Fibroblast of lung (primary cell): ENCODE results near the gene ZDHHC14. TPM values are rescaled to one million over a fixed set of nuclear protein-coding genes. Genes with fewer than 3 reads are reported as not detected.

Experiments used
- DNase-seq, 2 donors: peaks; one replicate each; pipeline versions ENCODE4 v3.0.0 to v3.0.0-alpha.2; 2010; ENCODE audit warnings: low read depth in 2 of 2
- H2AFZ ChIP-seq: 2 replicates; pipeline ENCODE4 v1.5.1; 2012; ENCODE audit warnings: low read length, control low read depth, inconsistent platforms
- H3K27ac ChIP-seq: 2 replicates; pipeline ENCODE4 v1.5.1; 2011; ENCODE audit warnings: low read length, control low read depth; ENCODE audit not compliant: insufficient read depth
- H3K27me3 ChIP-seq: 2 replicates; pipeline ENCODE4 v1.5.1; 2011; ENCODE audit warnings: mild to moderate bottlenecking, low read length; ENCODE audit not compliant: control insufficient read depth, insufficient read depth
- H3K36me3 ChIP-seq: 2 replicates; pipeline ENCODE4 v1.5.1; 2011; ENCODE audit warnings: low read length; ENCODE audit not compliant: control insufficient read depth, insufficient read depth
- H3K4me1 ChIP-seq: 2 replicates; pipeline ENCODE4 v1.5.1; 2011; ENCODE audit warnings: low read length; ENCODE audit not compliant: control insufficient read depth, insufficient read depth; ENCODE audit errors: extremely low read depth
- H3K4me2 ChIP-seq: 2 replicates; pipeline ENCODE4 v1.5.1; 2011; ENCODE audit warnings: low read length, control low read depth; ENCODE audit not compliant: insufficient read depth; ENCODE audit errors: extremely low read depth
- H3K4me3 ChIP-seq, 4 experiments: fragments of 200-600 bp in 1 of 4; sonication (generic) in 1 of 4; replicated peaks in 1 of 4; 2 replicates each; pipeline ENCODE4 v1.5.1; 2011 to 2016; ENCODE audit warnings: low read length in 4 of 4, low read depth in 3 of 4, mild to moderate bottlenecking in 3 of 4, control low read depth in 2 of 4, inconsistent platforms in 1 of 4, mixed read lengths in 1 of 4; ENCODE audit not compliant: insufficient read depth in 1 of 4; ENCODE audit errors: control extremely low read depth in 1 of 4
- H3K79me2 ChIP-seq: 2 replicates; pipeline ENCODE4 v1.5.1; 2012; ENCODE audit warnings: mild to moderate bottlenecking, low read length, inconsistent platforms; ENCODE audit not compliant: control insufficient read depth, insufficient read depth
- H3K9ac ChIP-seq: 2 replicates; pipeline ENCODE4 v1.5.1; 2011; ENCODE audit warnings: mild to moderate bottlenecking, low read length, control low read depth; ENCODE audit not compliant: insufficient read depth
- H3K9me3 ChIP-seq: 2 replicates; pipeline ENCODE4 v1.5.1; 2012; ENCODE audit warnings: low read depth, low read length; ENCODE audit not compliant: control insufficient read depth, insufficient read depth
- H4K20me1 ChIP-seq: 2 replicates; pipeline ENCODE4 v1.5.1; 2011; ENCODE audit warnings: low read length; ENCODE audit not compliant: control insufficient read depth, insufficient read depth; ENCODE audit errors: extremely low read depth
- CTCF ChIP-seq, 2 donors: IDR thresholded peaks in 1 of 2; conservative IDR thresholded peaks in 1 of 2; 1 replicate in 1 of 2; 2 replicates in 1 of 2; pipeline ENCODE4 v1.5.1; 2011 to 2012; ENCODE audit warnings: low read length in 2 of 2, control low read depth in 1 of 2, inconsistent platforms in 1 of 2, low read depth in 1 of 2, mild to moderate bottlenecking in 1 of 2
- EZH2 ChIP-seq: IDR thresholded peaks from 2 replicates; pipeline ENCODE4 v1.5.1; 2012; ENCODE audit warnings: low read length, control low read depth, mild to moderate bottlenecking; ENCODE audit errors: missing control alignments
- polyA plus RNA-seq, 2 donors: library from polyadenylated mRNA; depleted of rRNA in 1 of 2; stranded (reverse) in 1 of 2; unstranded in 1 of 2; fragments of >200 nt; gene quantifications; 2 replicates each; pipeline ENCODE4 v1.2.1, GENCODE V29; 2011 to 2012; ENCODE audit warnings: missing spikeins in 1 of 2
- total RNA-seq: library from RNA; depleted of rRNA; stranded (reverse); fragments of >200 nt; gene quantifications from 2 replicates; pipeline ENCODE4 v1.2.1, GENCODE V29; 2014

The ZDHHC14 gene
- total and polyA plus RNA-seq, 2 donors (not counting 1 experiment from before 2014, with no cell fraction given): 1.7 to 3.5 TPM

GRCh38 chr6:157533048-157533871 is 152.3 kb downstream of the ZDHHC14 start:
- no peaks in the 10 kb centered on the region for H3K79me2 ChIP-seq
- H3K36me3 ChIP-seq: no peaks in the 10 kb centered on the region
- no peak overlapping the region for H3K9ac ChIP-seq
- H3K4me2 ChIP-seq: no peak overlapping the region
- no peaks in the 10 kb centered on the region for H3K27me3 ChIP-seq
- H3K9me3 ChIP-seq: no peaks in the 10 kb centered on the region
- TF ChIP-seq CTCF (conservative IDR thresholded peaks at IDR 0.05 in 1 of 2, IDR thresholded peaks at IDR 0.05 in 1 of 2; ENCODE audit: low read depth in 1 of 2, low read length in 2 of 2) (no peak), EZH2 (no peak)
- no peak for DNase-seq
- H3K27ac ChIP-seq: no peak overlapping the region
- H2AFZ ChIP-seq: no peak overlapping the region
- H3K4me1 ChIP-seq: peaks cover 3% of the 10 kb centered on the region
- no peak overlapping the region for H3K4me3 ChIP-seq
- H4K20me1 ChIP-seq: no peaks in the 10 kb centered on the region

DNA sequence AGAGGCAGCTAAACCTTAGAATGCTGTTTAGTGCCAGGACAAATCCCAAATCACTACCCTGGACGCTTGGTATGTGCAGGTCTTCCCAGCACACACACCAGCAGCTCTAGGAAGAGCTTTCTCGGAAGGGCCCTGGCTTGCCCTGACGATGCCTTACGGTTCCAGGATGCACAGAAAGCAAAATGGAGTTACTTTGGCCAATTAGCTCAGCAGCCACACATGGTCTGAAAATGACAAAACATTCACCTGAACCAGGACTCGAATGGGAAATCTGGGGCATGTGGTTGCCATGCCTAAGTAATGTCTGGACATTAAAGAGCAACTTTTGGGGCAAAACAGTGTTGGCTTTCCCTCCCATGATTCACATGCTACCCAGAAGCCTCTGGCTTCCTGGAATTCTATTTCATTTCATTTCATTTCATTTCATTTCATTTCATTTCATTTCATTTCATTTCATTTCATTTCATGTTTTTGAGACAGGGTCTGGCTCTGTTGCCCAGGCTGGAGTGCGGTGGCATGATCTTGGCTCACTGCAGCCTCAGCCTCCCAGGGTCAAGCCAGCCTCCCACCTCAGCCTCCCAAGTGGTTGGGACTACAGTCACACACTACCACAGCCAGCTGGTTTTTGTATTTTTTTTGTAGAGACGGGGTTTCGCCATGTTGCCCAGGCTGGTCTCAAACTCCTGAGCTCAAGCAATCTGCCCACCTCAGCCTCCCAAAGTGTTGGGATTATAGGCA is 153.3 kb downstream of the ZDHHC14 start:
- no peak overlapping the region for H3K9ac ChIP-seq
- no peak for TF ChIP-seq EZH2
- no peaks in the 10 kb centered on the region for H3K36me3 ChIP-seq
- DNase-seq: no peak
- no peaks in the 10 kb centered on the region for H3K27me3 ChIP-seq
- H3K79me2 ChIP-seq: no peaks in the 10 kb centered on the region
- peaks cover 3% of the 10 kb centered on the region for H3K4me1 ChIP-seq
- H2AFZ ChIP-seq: no peak overlapping the region
- no peak overlapping the region for H3K27ac ChIP-seq
- H3K4me2 ChIP-seq: no peak overlapping the region
- H3K4me3 ChIP-seq: no peak overlapping the region
- no peaks in the 10 kb centered on the region for H3K9me3 ChIP-seq
- H4K20me1 ChIP-seq: no peaks in the 10 kb centered on the region

DNA sequence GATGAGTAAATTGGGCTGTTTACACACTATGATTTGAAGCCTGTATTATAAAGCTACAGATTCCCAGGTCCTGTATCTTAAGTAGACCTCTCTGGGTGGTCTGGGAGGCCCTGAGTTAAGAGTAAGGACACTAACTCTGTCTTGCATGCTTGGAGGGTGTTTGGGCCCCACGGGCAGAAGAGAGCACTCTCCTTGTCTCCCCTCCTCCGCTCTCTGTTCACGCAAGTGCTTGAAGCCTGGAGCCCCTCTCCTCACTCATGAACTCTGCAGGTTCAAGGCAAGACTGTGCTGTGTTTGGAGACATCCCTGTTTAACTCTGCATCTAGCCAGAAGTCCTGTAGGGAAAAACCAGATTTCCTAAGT is 154.0 kb downstream of the ZDHHC14 start:
- Histone ChIP-seq H3K4me1 (peaks cover 3% of the 10 kb centered on the region), H3K4me3 (no peak overlapping the region)
- no peak for TF ChIP-seq CTCF (conservative IDR thresholded peaks at IDR 0.05 in 1 of 2, IDR thresholded peaks at IDR 0.05 in 1 of 2; ENCODE audit: low read depth in 1 of 2, low read length in 2 of 2)
- TF ChIP-seq EZH2: no peak

More for the DNA sequence above, 154.0 kb downstream of the ZDHHC14 start:
- DNase-seq: no peak
- no peak overlapping the region for H3K27ac ChIP-seq
- no peaks in the 10 kb centered on the region for H4K20me1 ChIP-seq
- H3K9ac ChIP-seq: no peak overlapping the region
- H3K27me3 ChIP-seq: no peaks in the 10 kb centered on the region
- H3K79me2 ChIP-seq: no peaks in the 10 kb centered on the region
- no peak overlapping the region for H2AFZ ChIP-seq
- H3K36me3 ChIP-seq: no peaks in the 10 kb centered on the region
- no peaks in the 10 kb centered on the region for H3K9me3 ChIP-seq
- no peak overlapping the region for H3K4me2 ChIP-seq
